ENCODE measurements around the gene XRCC1. TPM values are rescaled to one million over a fixed set of nuclear protein-coding genes. Genes with fewer than 3 reads are reported as not detected.

The XRCC1 gene
- polyA plus RNA-seq, 1 of the 3 experiments (the other 2 are of a cell fraction), result 30.3 TPM

DNA sequence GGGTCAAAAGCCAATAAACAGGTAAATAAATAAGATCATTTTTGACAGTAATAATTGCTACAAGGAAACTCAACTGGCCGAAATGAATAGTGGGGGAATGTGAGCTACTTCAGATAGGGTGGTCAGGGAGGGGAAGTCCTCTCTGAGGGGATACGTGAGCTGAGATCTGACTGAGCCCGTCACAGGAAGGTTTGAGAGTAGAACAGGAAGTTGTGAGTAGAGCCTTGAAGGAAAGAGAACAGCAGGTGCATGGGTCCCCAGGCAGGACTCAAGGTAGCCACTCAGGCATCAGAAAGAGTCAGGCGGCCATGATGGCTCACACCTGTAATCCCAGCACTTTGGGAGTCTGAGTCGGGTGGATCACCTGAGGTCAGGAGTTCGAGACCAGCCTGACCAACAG lies 14.4 kb upstream of the XRCC1 start:
- ChIA-PET POLR2A (no interaction called here), CTCF (interaction anchor here (1.7 kb wide), 2 partner anchors 35 to 62 kb away, joined by 4 to 8 read pairs; no protein-coding TSS in a partner anchor)
- TF ChIP-seq FOXJ3 (CRISPR knock-in tag; IDR thresholded peaks at IDR 0.05) (no peak), CHD2 (IDR thresholded peaks at IDR 0.05; ENCODE audit: low read length, partially characterized antibody) (no peak), RCOR1 (IDR thresholded peaks at IDR 0.05; ENCODE audit: low read length) (no peak), MEF2A (IDR thresholded peaks at IDR 0.05; ENCODE audit: borderline replicate concordance, low read depth) (no peak)
- TF ChIP-seq, protein P1, sequence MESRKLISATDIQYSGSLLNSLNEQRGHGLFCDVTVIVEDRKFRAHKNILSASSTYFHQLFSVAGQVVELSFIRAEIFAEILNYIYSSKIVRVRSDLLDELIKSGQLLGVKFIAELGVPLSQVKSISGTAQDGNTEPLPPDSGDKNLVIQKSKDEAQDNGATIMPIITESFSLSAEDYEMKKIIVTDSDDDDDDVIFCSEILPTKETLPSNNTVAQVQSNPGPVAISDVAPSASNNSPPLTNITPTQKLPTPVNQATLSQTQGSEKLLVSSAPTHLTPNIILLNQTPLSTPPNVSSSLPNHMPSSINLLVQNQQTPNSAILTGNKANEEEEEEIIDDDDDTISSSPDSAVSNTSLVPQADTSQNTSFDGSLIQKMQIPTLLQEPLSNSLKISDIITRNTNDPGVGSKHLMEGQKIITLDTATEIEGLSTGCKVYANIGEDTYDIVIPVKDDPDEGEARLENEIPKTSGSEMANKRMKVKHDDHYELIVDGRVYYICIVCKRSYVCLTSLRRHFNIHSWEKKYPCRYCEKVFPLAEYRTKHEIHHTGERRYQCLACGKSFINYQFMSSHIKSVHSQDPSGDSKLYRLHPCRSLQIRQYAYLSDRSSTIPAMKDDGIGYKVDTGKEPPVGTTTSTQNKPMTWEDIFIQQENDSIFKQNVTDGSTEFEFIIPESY (IDR thresholded peaks at IDR 0.05; ENCODE audit: borderline replicate concordance, low read depth), result no peak
- TF ChIP-seq, protein P2, sequence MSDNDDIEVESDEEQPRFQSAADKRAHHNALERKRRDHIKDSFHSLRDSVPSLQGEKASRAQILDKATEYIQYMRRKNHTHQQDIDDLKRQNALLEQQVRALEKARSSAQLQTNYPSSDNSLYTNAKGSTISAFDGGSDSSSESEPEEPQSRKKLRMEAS (IDR thresholded peaks at IDR 0.05; ENCODE audit: low read depth), result no peak

DNA sequence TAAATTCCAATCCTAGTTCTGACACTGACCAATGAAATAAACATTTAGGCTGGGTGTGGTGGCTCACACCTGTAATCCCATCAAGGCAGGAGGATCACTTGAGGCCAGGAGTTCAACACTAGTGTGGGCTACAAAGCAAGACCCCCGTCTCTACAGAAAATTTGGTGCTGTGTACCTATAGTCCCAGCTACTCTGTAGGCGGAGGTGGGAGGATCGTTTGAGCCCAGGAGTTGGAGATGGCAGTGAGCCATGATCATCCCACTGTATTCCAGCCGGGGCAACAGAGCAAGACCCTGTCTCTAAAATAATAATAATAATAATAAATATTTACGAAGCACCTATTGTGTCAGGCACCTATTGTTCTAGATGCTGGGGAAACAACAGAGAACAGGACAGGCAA lies 13.9 kb upstream of the XRCC1 start:
- CTCF ChIA-PET, result interaction anchor here (1.4 to 1.7 kb wide), 3 partner anchors 34 to 63 kb away, joined by 4 to 8 read pairs (median 4); no protein-coding TSS in a partner anchor
- POLR2A ChIA-PET, result no interaction called here
- Histone ChIP-seq H3K27ac (ENCODE audit: low read depth in 2 of 2, low read length in 1 of 2) (no peak overlapping the region), H3K36me3 (replicated peaks in 1 of 2; ENCODE audit: control insufficient read depth in 1 of 2, insufficient read depth in 2 of 2, low read length in 1 of 2) (peaks cover 25 to 36% of the 10 kb centered on the region in 2 experiments), H3K9ac (no peak overlapping the region), H3K79me2 (ENCODE audit: insufficient read depth) (peaks cover 42% of the 10 kb centered on the region), H3F3A (replicated peaks; ENCODE audit: insufficient read depth) (no peaks in the 10 kb centered on the region), H3K27me3 (ENCODE audit: insufficient read depth) (no peaks in the 10 kb centered on the region), H3K4me1 (ENCODE audit: control insufficient read depth in 1 of 2, insufficient read depth in 2 of 2, low read depth in 1 of 2, low read length in 1 of 2) (peaks cover 6 to 14% of the 10 kb centered on the region in 2 experiments; a peak in 2 of 4 replicates), H3K9me2 (no peaks in the 10 kb centered on the region), H3K4me2 (no peak overlapping the region), H4K20me1 (ENCODE audit: insufficient read depth) (peaks cover 6% of the 10 kb centered on the region; the same call in 1 of the 2 replicates), H3K4me3 (ENCODE audit: low read depth in 2 of 2, low read length in 1 of 2) (no peak overlapping the region), H2AFZ (ENCODE audit: low read depth) (no peak overlapping the region), H3K9me3 (no peaks in the 10 kb centered on the region)
- no peak for DNase-seq
- WGBS (ENCODE audit: low lambda C conversion rate), result 87% methylated on average over 5 of the region's 5 CpGs
- TF ChIP-seq, protein P3, sequence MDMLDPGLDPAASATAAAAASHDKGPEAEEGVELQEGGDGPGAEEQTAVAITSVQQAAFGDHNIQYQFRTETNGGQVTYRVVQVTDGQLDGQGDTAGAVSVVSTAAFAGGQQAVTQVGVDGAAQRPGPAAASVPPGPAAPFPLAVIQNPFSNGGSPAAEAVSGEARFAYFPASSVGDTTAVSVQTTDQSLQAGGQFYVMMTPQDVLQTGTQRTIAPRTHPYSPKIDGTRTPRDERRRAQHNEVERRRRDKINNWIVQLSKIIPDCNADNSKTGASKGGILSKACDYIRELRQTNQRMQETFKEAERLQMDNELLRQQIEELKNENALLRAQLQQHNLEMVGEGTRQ (IDR thresholded peaks at IDR 0.05; ENCODE audit: borderline replicate concordance, low read depth, low read length), result no peak
- no peak for TF ChIP-seq RFX5 (IDR thresholded peaks at IDR 0.05; ENCODE audit: low read length)
- no peak for TF ChIP-seq MXI1 (IDR thresholded peaks at IDR 0.05; ENCODE audit: low read depth, low read length)
- TF ChIP-seq, protein P4, sequence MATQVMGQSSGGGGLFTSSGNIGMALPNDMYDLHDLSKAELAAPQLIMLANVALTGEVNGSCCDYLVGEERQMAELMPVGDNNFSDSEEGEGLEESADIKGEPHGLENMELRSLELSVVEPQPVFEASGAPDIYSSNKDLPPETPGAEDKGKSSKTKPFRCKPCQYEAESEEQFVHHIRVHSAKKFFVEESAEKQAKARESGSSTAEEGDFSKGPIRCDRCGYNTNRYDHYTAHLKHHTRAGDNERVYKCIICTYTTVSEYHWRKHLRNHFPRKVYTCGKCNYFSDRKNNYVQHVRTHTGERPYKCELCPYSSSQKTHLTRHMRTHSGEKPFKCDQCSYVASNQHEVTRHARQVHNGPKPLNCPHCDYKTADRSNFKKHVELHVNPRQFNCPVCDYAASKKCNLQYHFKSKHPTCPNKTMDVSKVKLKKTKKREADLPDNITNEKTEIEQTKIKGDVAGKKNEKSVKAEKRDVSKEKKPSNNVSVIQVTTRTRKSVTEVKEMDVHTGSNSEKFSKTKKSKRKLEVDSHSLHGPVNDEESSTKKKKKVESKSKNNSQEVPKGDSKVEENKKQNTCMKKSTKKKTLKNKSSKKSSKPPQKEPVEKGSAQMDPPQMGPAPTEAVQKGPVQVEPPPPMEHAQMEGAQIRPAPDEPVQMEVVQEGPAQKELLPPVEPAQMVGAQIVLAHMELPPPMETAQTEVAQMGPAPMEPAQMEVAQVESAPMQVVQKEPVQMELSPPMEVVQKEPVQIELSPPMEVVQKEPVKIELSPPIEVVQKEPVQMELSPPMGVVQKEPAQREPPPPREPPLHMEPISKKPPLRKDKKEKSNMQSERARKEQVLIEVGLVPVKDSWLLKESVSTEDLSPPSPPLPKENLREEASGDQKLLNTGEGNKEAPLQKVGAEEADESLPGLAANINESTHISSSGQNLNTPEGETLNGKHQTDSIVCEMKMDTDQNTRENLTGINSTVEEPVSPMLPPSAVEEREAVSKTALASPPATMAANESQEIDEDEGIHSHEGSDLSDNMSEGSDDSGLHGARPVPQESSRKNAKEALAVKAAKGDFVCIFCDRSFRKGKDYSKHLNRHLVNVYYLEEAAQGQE (IDR thresholded peaks at IDR 0.05; ENCODE audit: low read depth, low read length), result no peak
- TF ChIP-seq YY1 (IDR thresholded peaks at IDR 0.05; ENCODE audit: low read depth), result no peak
- no peak for TF ChIP-seq GATA2 (CRISPR knock-in tag; IDR thresholded peaks at IDR 0.05)
- TF ChIP-seq SIN3A (IDR thresholded peaks at IDR 0.05; ENCODE audit: borderline replicate concordance, low read depth, low read length), result no peak
- TF ChIP-seq SMC3 (IDR thresholded peaks at IDR 0.05; ENCODE audit: low read depth, low read length), result no peak
- no peak for TF ChIP-seq POLR2AphosphoS5 (IDR thresholded peaks at IDR 0.05; ENCODE audit: low read depth, low read length)
- no peak for TF ChIP-seq TEAD4 (IDR thresholded peaks at IDR 0.05; ENCODE audit: borderline replicate concordance, insufficient read depth)
- no peak for TF ChIP-seq ELF1 (IDR thresholded peaks at IDR 0.05)
- TF ChIP-seq, protein P5, sequence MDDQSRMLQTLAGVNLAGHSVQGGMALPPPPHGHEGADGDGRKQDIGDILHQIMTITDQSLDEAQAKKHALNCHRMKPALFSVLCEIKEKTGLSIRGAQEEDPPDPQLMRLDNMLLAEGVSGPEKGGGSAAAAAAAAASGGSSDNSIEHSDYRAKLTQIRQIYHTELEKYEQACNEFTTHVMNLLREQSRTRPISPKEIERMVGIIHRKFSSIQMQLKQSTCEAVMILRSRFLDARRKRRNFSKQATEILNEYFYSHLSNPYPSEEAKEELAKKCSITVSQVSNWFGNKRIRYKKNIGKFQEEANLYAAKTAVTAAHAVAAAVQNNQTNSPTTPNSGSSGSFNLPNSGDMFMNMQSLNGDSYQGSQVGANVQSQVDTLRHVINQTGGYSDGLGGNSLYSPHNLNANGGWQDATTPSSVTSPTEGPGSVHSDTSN (IDR thresholded peaks at IDR 0.05), result no peak
- no peak for TF ChIP-seq NRF1 (IDR thresholded peaks at IDR 0.05; ENCODE audit: low read depth, low read length)
- TF ChIP-seq FOSL2 (IDR thresholded peaks at IDR 0.05; ENCODE audit: borderline replicate concordance, low read depth), result no peak
- TF ChIP-seq RCOR1 (IDR thresholded peaks at IDR 0.05; ENCODE audit: low read length), result no peak
- no peak for TF ChIP-seq EP300 (IDR thresholded peaks at IDR 0.05; ENCODE audit: borderline replicate concordance in 1 of 2, low read depth in 1 of 2, low read length in 1 of 2)

More for the DNA sequence above, 14.4 kb upstream of the XRCC1 start:
- Histone ChIP-seq H3K9me2 (no peaks in the 10 kb centered on the region), H3K79me2 (ENCODE audit: insufficient read depth) (peaks cover 46% of the 10 kb centered on the region), H3K36me3 (replicated peaks in 1 of 2; ENCODE audit: control insufficient read depth in 1 of 2, insufficient read depth in 2 of 2, low read length in 1 of 2) (peaks cover 25 to 36% of the 10 kb centered on the region in 2 experiments), H3K27me3 (ENCODE audit: insufficient read depth) (no peaks in the 10 kb centered on the region), H3K4me1 (ENCODE audit: control insufficient read depth in 1 of 2, insufficient read depth in 2 of 2, low read depth in 1 of 2, low read length in 1 of 2) (peaks cover 8 to 15% of the 10 kb centered on the region in 2 experiments; a peak in 2 of 4 replicates), H2AFZ (ENCODE audit: low read depth) (no peak overlapping the region), H3K4me2 (no peak overlapping the region), H3K9ac (no peak overlapping the region), H4K20me1 (ENCODE audit: insufficient read depth) (peaks cover 9% of the 10 kb centered on the region; the same call in 1 of the 2 replicates), H3K4me3 (ENCODE audit: low read depth in 2 of 2, low read length in 1 of 2) (no peak overlapping the region), H3F3A (replicated peaks; ENCODE audit: insufficient read depth) (no peaks in the 10 kb centered on the region), H3K27ac (ENCODE audit: low read depth in 2 of 2, low read length in 1 of 2) (no peak overlapping the region), H3K9me3 (no peaks in the 10 kb centered on the region)
- 96% methylated on average over 6 of the region's 6 CpGs for WGBS (ENCODE audit: low lambda C conversion rate)
- DNase-seq, result no peak

All from SK-N-SH (cell line).